ENCODE data around the gene CBY3. TPM values are rescaled to one million over a fixed set of nuclear protein-coding genes. Genes with fewer than 3 reads are reported as not detected.

CBY3 gene
- total and polyA plus RNA-seq, 2 of the 13 experiments (the other 11 are each of a cell fraction or from before 2014, with no cell fraction given) = not detected

DNA sequence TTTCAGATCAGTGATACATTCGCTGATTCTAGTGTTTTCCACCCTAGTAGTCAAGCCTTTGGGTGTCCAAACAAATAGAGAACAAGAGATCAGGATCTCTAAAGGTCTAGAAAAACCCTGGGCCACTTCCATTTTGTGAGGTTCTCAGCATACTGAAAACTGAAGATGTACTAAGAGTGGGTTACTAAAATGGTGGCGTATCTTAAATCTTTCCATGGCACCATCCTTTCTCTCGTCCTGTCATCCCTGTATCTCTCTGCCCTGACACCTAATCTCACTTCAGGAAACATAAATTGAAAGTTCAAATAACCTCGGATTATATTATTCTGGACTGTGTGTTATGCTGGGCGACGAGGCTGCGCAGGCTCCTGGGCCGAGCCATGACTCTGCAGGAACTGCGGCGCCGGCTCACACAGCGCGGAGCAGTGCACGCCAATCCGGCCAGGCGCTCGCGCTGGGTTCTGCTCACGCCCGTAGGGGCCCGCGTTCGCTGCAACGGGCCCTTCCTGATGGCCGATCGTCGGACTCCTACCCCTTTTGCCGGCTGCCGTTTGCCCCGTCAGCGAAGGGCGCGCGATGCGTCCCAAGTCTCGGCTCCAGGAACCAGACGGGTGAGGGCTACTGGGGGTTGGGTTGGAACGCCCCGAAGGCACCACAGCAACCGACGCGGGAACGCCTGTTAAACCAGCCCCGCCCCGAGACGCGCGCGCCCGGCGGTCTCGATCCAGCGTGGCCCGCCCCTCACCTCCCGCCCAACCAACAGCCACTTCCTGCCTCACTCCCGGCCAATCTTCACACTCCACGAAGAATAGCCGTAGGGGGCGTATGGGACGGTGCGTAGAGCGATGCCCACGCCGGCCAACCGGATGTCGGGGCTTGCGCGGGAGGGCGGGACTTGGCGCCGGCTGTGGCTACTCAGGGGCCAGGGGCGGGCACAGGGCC is 17.4 kb upstream of the CBY3 start (continued):
- TF ChIP-seq, protein P1, sequence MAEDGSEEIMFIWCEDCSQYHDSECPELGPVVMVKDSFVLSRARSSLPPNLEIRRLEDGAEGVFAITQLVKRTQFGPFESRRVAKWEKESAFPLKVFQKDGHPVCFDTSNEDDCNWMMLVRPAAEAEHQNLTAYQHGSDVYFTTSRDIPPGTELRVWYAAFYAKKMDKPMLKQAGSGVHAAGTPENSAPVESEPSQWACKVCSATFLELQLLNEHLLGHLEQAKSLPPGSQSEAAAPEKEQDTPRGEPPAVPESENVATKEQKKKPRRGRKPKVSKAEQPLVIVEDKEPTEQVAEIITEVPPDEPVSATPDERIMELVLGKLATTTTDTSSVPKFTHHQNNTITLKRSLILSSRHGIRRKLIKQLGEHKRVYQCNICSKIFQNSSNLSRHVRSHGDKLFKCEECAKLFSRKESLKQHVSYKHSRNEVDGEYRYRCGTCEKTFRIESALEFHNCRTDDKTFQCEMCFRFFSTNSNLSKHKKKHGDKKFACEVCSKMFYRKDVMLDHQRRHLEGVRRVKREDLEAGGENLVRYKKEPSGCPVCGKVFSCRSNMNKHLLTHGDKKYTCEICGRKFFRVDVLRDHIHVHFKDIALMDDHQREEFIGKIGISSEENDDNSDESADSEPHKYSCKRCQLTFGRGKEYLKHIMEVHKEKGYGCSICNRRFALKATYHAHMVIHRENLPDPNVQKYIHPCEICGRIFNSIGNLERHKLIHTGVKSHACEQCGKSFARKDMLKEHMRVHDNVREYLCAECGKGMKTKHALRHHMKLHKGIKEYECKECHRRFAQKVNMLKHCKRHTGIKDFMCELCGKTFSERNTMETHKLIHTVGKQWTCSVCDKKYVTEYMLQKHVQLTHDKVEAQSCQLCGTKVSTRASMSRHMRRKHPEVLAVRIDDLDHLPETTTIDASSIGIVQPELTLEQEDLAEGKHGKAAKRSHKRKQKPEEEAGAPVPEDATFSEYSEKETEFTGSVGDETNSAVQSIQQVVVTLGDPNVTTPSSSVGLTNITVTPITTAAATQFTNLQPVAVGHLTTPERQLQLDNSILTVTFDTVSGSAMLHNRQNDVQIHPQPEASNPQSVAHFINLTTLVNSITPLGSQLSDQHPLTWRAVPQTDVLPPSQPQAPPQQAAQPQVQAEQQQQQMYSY (CRISPR knock-in tag; IDR thresholded peaks at IDR 0.05) = no peak
- TF ChIP-seq, protein P2, sequence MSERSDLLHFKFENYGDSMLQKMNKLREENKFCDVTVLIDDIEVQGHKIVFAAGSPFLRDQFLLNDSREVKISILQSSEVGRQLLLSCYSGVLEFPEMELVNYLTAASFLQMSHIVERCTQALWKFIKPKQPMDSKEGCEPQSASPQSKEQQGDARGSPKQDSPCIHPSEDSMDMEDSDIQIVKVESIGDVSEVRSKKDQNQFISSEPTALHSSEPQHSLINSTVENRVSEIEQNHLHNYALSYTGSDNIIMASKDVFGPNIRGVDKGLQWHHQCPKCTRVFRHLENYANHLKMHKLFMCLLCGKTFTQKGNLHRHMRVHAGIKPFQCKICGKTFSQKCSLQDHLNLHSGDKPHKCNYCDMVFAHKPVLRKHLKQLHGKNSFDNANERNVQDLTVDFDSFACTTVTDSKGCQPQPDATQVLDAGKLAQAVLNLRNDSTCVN (CRISPR knock-in tag; IDR thresholded peaks at IDR 0.05; ENCODE audit: borderline replicate concordance) = no peak; the same call in 1 of the 2 replicates
- TF ChIP-seq SMAD3 (CRISPR knock-in tag; IDR thresholded peaks at IDR 0.05) = no peak; the same call in 1 of the 2 replicates
- TF ChIP-seq, protein P3, sequence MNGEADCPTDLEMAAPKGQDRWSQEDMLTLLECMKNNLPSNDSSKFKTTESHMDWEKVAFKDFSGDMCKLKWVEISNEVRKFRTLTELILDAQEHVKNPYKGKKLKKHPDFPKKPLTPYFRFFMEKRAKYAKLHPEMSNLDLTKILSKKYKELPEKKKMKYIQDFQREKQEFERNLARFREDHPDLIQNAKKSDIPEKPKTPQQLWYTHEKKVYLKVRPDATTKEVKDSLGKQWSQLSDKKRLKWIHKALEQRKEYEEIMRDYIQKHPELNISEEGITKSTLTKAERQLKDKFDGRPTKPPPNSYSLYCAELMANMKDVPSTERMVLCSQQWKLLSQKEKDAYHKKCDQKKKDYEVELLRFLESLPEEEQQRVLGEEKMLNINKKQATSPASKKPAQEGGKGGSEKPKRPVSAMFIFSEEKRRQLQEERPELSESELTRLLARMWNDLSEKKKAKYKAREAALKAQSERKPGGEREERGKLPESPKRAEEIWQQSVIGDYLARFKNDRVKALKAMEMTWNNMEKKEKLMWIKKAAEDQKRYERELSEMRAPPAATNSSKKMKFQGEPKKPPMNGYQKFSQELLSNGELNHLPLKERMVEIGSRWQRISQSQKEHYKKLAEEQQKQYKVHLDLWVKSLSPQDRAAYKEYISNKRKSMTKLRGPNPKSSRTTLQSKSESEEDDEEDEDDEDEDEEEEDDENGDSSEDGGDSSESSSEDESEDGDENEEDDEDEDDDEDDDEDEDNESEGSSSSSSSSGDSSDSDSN (CRISPR knock-in tag; IDR thresholded peaks at IDR 0.05) = peak; percentile 93
- no peak for TF ChIP-seq ZNF260 (CRISPR knock-in tag; IDR thresholded peaks at IDR 0.05; ENCODE audit: borderline replicate concordance, low read depth)
- TF ChIP-seq FLYWCH1 (CRISPR knock-in tag; IDR thresholded peaks at IDR 0.05) = no peak
- TF ChIP-seq RAD21 (CRISPR knock-in tag; IDR thresholded peaks at IDR 0.05) = peak; percentile 65
- TF ChIP-seq, protein P4, sequence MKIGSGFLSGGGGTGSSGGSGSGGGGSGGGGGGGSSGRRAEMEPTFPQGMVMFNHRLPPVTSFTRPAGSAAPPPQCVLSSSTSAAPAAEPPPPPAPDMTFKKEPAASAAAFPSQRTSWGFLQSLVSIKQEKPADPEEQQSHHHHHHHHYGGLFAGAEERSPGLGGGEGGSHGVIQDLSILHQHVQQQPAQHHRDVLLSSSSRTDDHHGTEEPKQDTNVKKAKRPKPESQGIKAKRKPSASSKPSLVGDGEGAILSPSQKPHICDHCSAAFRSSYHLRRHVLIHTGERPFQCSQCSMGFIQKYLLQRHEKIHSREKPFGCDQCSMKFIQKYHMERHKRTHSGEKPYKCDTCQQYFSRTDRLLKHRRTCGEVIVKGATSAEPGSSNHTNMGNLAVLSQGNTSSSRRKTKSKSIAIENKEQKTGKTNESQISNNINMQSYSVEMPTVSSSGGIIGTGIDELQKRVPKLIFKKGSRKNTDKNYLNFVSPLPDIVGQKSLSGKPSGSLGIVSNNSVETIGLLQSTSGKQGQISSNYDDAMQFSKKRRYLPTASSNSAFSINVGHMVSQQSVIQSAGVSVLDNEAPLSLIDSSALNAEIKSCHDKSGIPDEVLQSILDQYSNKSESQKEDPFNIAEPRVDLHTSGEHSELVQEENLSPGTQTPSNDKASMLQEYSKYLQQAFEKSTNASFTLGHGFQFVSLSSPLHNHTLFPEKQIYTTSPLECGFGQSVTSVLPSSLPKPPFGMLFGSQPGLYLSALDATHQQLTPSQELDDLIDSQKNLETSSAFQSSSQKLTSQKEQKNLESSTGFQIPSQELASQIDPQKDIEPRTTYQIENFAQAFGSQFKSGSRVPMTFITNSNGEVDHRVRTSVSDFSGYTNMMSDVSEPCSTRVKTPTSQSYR (CRISPR knock-in tag; IDR thresholded peaks at IDR 0.05; ENCODE audit: borderline replicate concordance) = peak; percentile 55; the same call in 1 of the 2 replicates
- TF ChIP-seq ZNF546 (CRISPR knock-in tag; conservative IDR thresholded peaks at IDR 0.05) = peak; percentile 53; the same call in 1 of the 2 replicates
- no peak for TF ChIP-seq MEIS2 (CRISPR knock-in tag; IDR thresholded peaks at IDR 0.05)
- no peak for TF ChIP-seq ZMYM2 (CRISPR knock-in tag; IDR thresholded peaks at IDR 0.05)
- TF ChIP-seq TAF1 (CRISPR knock-in tag; IDR thresholded peaks at IDR 0.05) = peak; percentile 87
- no peak for TF ChIP-seq JUNB (CRISPR knock-in tag; IDR thresholded peaks at IDR 0.05; ENCODE audit: borderline replicate concordance)
- TF ChIP-seq MAZ (IDR thresholded peaks at IDR 0.05; ENCODE audit: borderline replicate concordance, low read depth, low read length) = peak; percentile 48; the same call in 1 of the 2 replicates
- TF ChIP-seq MAZ (CRISPR knock-in tag; IDR thresholded peaks at IDR 0.05; ENCODE audit: low read depth) = peak; percentile 95
- no peak for TF ChIP-seq ZKSCAN1 (IDR thresholded peaks at IDR 0.05; ENCODE audit: low read length)
- TF ChIP-seq, protein P5, sequence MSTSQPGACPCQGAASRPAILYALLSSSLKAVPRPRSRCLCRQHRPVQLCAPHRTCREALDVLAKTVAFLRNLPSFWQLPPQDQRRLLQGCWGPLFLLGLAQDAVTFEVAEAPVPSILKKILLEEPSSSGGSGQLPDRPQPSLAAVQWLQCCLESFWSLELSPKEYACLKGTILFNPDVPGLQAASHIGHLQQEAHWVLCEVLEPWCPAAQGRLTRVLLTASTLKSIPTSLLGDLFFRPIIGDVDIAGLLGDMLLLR (CRISPR knock-in tag; IDR thresholded peaks at IDR 0.05) = 0 out of 2 replicates have a peak, but pooled peaks have one; percentile 1

Measured in HepG2 (cell line).